GM03348 (cell line): ENCODE data around the gene CUX1.
A peak's percentile ranks its signal among the peaks of the same experiment; 100 is the strongest.
"Not testable (repeated sequence)": the region's sequence is repeated elsewhere in the genome, so short reads cannot be mapped to it uniquely, and the experiment has no call there.

ENCODE experiments used
- DNase-seq: peaks from one replicate; pipeline ENCODE4 v3.0.0; 2012; ENCODE audit warnings: low spot score

The CUX1 gene

DNA sequence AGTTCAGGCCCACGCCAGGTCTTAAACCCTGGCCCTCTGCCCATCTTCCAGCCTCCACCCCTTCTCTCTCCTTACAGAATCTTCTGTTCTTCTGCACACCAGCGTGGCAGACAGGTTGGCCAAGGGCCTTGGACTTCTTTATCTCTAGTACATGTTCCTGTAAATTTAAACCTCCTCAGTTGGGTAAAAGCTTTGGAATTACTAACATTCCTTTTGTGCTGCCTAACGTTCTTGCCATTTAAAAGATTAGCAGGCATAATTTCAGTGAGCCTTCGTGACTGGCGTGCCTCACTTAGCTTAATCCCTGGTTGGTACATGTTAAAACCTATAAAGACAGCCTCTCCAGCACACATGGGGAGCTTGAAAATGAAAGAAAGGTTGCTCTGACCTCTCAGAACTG lies 192.2 kb downstream of the CUX1 start:
- DNase-seq: no peak

- not testable (repeated sequence) for DNase-seq
These were observed 194.8 kb downstream of the CUX1 start for GRCh38 chr7:102012112-102012830.

- no peak for DNase-seq
These were observed 195.6 kb downstream of the CUX1 start for GRCh38 chr7:102012941-102013461.

DNA sequence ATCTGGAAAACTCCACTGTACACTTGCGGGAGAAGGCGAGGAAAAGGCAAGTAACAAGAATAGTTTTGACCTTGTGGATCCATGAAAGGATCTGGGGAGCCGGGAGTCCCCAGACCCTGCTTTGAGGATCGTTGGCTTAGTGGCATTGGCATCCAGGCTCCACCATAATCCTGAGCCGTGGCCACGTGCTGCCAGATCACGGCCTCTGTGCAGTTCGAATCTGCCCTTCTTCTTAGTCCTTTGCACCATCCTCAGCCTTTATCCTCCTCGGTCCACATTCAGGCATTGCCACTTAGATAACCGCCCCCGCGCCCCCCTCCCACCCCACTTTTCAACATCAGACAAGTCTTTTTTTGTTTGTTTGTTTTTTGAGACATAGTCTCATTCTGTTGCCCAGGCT lies 201.4 kb downstream of the CUX1 start:
- DNase-seq: no peak

GRCh38 chr7:102019461-102019860 lies 202.0 kb downstream of the CUX1 start:
- DNase-seq: no peak

GRCh38 chr7:102021841-102022618 lies 204.6 kb downstream of the CUX1 start:
- no peak for DNase-seq

DNA sequence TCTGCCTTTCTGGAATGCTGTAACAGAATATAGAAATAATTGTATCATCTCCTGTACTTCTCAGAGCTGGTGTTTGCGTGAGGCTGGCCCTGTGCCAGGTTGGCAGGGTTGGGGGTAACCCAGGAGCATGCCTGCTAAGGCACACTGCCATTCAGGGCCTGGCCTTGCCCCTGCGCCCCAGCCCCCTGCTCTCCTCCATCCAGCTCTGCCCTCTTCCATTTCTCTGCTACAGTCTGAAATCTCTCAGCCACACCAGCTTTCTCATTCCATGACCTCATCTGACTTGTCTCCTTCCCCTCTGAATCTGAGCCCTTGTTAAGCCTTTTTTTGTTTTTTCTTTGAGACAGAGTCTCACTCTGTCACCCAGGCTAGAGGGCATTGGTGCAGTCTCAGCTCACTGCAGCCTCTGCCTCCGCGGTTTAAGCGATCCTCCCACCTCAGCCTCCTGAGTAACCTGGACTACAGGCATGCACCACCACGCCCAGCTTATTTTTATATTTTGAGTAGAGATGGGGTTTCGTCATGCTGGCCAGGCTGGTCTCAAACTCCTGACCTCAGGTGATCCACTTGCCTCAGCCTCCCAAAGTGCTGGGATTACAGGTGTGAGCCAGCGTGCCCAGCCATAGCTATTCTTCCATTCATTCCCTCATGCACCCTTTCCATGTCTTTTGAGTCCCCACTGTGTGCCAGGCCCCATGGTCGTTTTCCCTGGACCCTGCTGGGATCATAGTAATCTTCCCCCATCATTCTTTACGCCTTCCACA lies 206.8 kb downstream of the CUX1 start:
- DNase-seq: no peak

DNA sequence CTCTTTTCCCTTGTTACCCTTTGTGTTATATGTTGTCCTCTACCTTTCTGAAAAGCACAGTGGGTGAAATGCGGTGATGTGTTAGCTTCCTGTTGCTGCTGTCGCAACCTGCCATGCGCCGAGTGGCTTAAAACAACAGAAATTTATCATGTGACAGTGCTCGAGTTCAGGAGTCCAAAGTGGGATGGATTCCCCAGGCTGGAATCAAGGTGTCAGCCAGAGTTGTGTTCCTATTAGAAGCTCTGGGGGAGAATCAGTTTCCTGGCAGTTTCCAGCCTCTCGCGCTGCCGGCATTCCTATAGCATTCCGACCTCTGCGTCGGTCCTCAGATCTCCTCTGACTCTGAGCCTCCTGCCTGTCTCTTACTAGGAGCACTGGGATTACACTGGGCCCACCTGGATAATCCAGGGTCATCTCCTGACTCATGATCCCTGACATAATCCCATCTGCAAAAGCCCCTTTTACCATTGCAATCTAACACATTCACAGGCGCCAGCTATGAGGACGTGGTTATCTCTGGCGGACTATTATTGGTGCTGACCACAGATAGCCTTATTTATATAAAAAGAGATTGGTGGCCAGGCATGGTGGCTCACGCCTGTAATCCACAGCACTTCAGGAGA lies 207.5 kb downstream of the CUX1 start:
- no peak for DNase-seq

GRCh38 chr7:102025777-102026176 lies 208.4 kb downstream of the CUX1 start:
- DNase-seq: not testable (repeated sequence)

DNA sequence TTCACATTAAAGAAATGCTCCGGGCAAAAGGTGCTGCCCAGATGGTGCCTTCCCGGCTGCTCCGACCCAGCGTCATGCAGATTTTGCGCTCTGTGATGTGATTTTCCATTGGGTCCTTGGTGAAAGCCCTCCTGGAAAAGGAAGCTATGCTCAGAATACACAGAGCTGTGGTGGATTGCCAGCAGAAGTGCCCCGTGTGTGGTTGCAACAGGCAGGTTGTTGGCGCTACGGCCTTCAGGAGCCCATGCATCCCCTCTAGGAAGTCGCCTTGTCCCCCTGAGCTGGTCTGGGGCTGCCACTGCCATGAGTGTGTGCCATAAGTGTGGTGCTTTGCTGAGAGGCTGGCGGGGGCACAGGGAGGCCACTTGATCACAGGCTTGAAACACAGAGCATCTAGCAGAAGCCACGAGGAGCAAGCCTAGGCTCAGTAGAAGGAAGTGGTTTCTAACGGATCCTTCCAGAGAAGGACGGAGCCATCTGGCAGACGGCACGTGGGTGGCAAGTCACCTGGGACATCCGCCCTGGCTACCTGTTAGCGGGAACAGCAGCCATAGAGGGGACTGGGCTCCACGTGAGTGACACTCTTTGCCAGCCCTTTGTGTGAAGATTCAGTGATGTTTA lies 210.9 kb downstream of the CUX1 start:
- no peak for DNase-seq

- DNase-seq: no peak
These were observed 212.2 kb downstream of the CUX1 start for GRCh38 chr7:102029616-102030015.

- DNase-seq: no peak
These were observed 213.3 kb downstream of the CUX1 start for GRCh38 chr7:102030696-102031095.

DNA sequence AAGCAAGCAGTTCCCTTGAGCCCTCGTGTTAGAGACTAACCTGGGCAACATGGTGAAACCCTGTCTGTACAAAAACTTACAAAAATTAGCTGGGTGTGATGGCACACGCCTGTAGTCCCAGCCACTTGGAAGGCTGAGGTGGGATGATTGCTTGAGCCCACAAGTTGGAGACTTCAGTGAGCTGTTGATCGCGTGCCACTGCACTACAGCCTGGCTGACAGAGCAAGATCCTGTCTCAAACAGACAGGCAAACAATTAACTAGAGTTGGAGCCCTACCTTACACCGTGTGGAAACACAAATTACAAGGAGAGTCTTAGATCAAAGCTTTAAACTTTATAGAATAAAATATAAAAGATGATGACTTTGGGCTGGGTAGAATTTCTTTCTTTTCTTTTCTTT lies 219.5 kb downstream of the CUX1 start:
- no peak for DNase-seq

GRCh38 chr7:102039706-102040105 lies 222.3 kb downstream of the CUX1 start:
- no peak for DNase-seq

DNA sequence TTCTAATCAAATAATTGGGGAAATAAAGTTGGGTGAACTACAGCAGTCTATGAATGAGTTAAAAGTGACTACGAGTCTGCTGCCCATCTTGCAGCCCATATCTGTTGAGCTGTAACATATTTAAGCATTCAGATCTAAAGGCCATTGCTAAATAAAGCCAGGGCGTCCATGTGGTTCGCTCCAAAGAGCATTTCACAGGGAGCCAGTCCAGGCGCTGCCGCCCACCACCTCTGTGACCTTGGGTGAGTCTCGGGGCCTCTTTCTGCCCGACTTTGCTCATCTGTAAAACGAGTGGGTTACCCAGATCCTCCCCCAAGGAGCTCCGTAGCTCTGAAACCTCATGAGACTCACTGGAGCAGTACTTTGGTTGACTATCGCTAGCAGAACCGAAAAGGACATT lies 223.1 kb downstream of the CUX1 start:
- DNase-seq: no peak

DNA sequence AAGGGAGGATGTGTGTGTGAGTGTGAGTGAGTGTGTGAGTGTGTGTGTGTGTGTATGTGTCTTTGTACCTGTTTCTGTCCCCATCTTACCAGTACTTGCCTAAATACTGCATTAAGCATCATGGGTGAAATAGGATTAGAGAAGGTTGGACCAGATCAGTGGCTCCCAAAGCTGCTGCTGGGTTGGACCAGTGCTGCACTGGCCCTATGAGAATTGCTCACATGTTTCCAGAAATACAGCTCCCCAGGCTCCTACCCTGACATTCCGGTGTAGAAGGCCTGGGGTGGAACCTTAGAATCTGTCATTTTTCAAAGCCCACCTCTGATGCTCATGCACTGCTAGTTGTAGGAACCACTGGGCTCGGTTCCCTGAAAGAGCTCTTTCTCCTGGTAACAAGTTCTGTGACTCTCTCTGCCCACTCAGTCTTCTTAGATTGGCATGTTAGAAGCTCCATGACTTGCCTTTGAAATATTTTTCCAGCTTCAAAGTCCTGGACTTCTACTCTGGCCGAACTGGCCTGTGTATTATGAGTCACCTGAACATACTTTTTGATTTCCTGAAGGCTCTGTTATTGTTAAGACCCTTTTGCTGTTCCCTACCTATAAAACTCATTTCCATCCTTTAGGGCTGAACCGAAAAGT lies 224.7 kb downstream of the CUX1 start:
- peak; percentile 60 for DNase-seq

- DNase-seq: not testable (repeated sequence)
These were observed 225.4 kb downstream of the CUX1 start for GRCh38 chr7:102042796-102043195.

- DNase-seq: no peak
These were observed 227.2 kb downstream of the CUX1 start for GRCh38 chr7:102044641-102044983.

DNA sequence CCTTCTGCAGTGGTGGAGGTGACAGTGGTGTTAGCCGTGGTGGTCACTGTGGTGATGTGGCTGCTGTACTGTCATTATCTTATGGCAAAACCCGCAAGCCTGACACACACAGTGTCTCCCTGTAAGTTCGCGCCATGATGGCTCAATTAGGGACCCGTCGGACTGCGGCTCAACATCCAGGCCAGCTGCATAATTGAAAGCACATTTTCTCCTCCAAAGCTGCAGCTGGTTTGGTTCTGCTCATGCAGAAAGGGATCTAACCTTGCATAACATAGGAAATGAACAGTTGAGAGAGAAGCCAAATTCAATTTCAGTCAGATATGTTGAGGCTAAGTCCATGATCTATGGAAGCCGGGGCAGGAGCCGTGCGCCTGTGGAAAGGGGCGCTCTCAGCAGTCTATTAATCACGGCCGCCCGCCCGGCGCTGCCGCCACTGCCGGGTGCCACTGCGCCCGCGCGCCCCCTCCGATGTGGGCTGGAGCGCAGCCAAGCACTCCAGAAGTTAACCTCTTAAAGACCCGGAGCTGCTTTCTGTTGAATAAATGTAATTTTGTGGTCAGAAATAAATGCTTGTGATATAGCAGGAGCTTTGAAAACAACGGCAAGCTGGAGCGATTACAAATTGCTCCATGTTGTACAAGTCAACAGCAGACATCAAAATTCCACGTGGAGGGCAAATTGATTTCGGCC lies 227.7 kb downstream of the CUX1 start:
- peak; percentile 91 for DNase-seq

DNA sequence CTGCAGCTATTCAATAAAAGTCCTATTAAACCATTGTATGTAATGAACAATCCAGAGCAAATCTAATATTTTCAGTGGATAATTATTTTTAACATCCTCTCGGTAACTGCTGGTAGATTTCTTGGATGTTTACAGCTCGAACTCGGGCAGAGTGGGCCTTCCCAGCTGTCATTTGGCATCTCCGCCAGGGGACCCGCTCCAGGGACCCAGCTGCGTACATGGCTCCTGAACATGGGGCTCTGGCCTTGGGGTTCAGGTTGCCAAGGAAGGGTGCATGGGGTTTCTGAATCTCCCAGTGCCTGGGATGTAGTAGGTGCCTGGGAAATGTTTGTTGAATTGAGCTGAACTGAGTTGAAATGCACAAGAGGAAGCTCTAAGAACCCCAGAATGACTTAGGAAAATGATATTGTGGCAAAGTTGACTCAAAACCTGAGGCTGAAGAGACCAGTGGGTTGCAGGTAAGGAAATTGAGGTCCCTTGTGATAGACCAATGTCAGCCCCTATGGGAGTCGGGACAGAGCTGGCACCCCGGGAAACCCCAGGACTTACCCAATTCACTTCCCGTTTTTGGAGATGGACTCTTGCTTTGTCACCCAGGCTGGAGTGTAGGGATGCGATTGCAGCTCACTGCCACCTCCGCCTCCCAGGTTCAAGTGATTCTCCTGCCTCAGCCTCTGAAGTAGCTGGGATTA lies 228.4 kb downstream of the CUX1 start:
- DNase-seq: no peak
